SU-DHL-6 (cell line): ENCODE data around the gene PRMT9.

Experiments used
- H2AFZ ChIP-seq: fragments of 200-600 bp; sonication (generic); 2 replicates; pipeline ENCODE4 v1.6.1; 2014; ENCODE audit warnings: low read depth, mild to moderate bottlenecking, moderate library complexity, mixed read lengths, antibody characterized with exemption, low read length; ENCODE audit not compliant: severe bottlenecking
- H3F3A ChIP-seq: fragments of 200-600 bp; shearing (Covaris generic); 2 replicates; pipeline ENCODE4 v1.6.0; 2016; ENCODE audit warnings: antibody characterized with exemption, mild to moderate bottlenecking; ENCODE audit not compliant: insufficient read depth
- H3K27ac ChIP-seq: fragments of 200-600 bp; sonication (generic); 2 replicates; pipeline ENCODE4 v1.5.1; 2016; ENCODE audit warnings: low read depth, mild to moderate bottlenecking, low read length, moderate library complexity, mixed read lengths
- H3K27me3 ChIP-seq: fragments of 200-600 bp; sonication (generic), shearing (Covaris generic); 2 replicates; pipeline ENCODE4 v1.6.0; 2014; ENCODE audit warnings: mild to moderate bottlenecking, low read length
- H3K36me3 ChIP-seq: fragments of 200-600 bp; sonication (generic); 2 replicates; pipeline ENCODE4 v1.6.1; 2014; ENCODE audit warnings: mild to moderate bottlenecking, low read length, mixed read lengths
- H3K4me2 ChIP-seq: fragments of 300-600, 200-600 bp; shearing (Covaris generic), sonication (generic); 2 replicates; pipeline ENCODE4 v1.6.0; 2014; ENCODE audit warnings: low read length, low read depth, mild to moderate bottlenecking; ENCODE audit not compliant: poor library complexity, severe bottlenecking
- H3K4me3 ChIP-seq: fragments of 200-600 bp; sonication (generic); 2 replicates; pipeline ENCODE4 v1.5.1; 2014; ENCODE audit warnings: antibody characterized with exemption, low read length, mild to moderate bottlenecking, mixed read lengths; ENCODE audit not compliant: insufficient read depth, poor library complexity, severe bottlenecking
- H3K79me2 ChIP-seq: fragments of 200-600 bp; sonication (generic); 2 replicates; pipeline ENCODE4 v1.6.1; 2014; ENCODE audit warnings: mild to moderate bottlenecking, low read length, moderate library complexity; ENCODE audit not compliant: insufficient read depth
- H3K9ac ChIP-seq: fragments of 200-600 bp; sonication (generic); 2 replicates; pipeline ENCODE4 v1.7.0; 2014; ENCODE audit warnings: mild to moderate bottlenecking, low read length
- H3K9me2 ChIP-seq: fragments of 200-600 bp; sonication (generic); replicated peaks from 2 replicates; pipeline ENCODE4 v1.6.1; 2014; ENCODE audit warnings: low read length; ENCODE audit not compliant: insufficient read depth
- H3K9me3 ChIP-seq: fragments of 200-600 bp; sonication (generic); 2 replicates; pipeline ENCODE4 v1.6.1; 2014; ENCODE audit warnings: low read length, mixed read lengths; ENCODE audit not compliant: insufficient read depth
- H4K20me1 ChIP-seq: fragments of 200-600 bp; sonication (generic); 2 replicates; pipeline ENCODE4 v1.6.1; 2014; ENCODE audit warnings: low read depth, mild to moderate bottlenecking, antibody characterized with exemption, low read length, moderate library complexity, mixed read lengths
- CTCF ChIP-seq: fragments of 200-600 bp; sonication (generic); IDR thresholded peaks from one replicate; pipeline ENCODE4 v1.5.1; 2017; ENCODE audit warnings: antibody characterized with exemption, mild to moderate bottlenecking, low read length, moderate library complexity; ENCODE audit not compliant: insufficient read depth, poor library complexity, severe bottlenecking
- EZH2phosphoT487 ChIP-seq: fragments of 200-600 bp; sonication (generic), shearing (Covaris generic); conservative IDR thresholded peaks from 2 replicates; pipeline ENCODE4 v1.6.1; 2018; ENCODE audit warnings: mild to moderate bottlenecking, antibody characterized with exemption, low read length, moderate library complexity, mixed read lengths

Gene PRMT9

GRCh38 chr4:147643616-147644015, 40.3 kb downstream of the PRMT9 start:
- H3K27ac ChIP-seq = no peak overlapping the region
- no peak overlapping the region for H3K9ac ChIP-seq
- no peaks in the 10 kb centered on the region for H3F3A ChIP-seq
- H2AFZ ChIP-seq = no peak overlapping the region
- H3K4me3 ChIP-seq = no peak overlapping the region
- H3K27me3 ChIP-seq = no peaks in the 10 kb centered on the region
- H3K36me3 ChIP-seq = 0 out of 2 replicates have a peak, but pooled peaks cover 3% of the 10 kb centered on the region
- H4K20me1 ChIP-seq = no peaks in the 10 kb centered on the region
- H3K9me2 ChIP-seq = no peaks in the 10 kb centered on the region
- TF ChIP-seq EZH2phosphoT487 = no peak
- TF ChIP-seq CTCF = no peak
- peaks cover 27% of the 10 kb centered on the region for H3K79me2 ChIP-seq
- H3K9me3 ChIP-seq = no peaks in the 10 kb centered on the region
- no peak overlapping the region for H3K4me2 ChIP-seq

- Histone ChIP-seq H3K4me2 (no peak overlapping the region), H3K4me3 (no peak overlapping the region), H3K9ac (no peak overlapping the region), H3F3A (peaks cover 4% of the 10 kb centered on the region; the same call in 1 of the 2 replicates), H4K20me1 (no peaks in the 10 kb centered on the region), H3K9me2 (no peaks in the 10 kb centered on the region), H3K9me3 (no peaks in the 10 kb centered on the region), H3K36me3 (peaks cover 32% of the 10 kb centered on the region), H2AFZ (no peak overlapping the region), H3K79me2 (peaks cover 18% of the 10 kb centered on the region), H3K27me3 (no peaks in the 10 kb centered on the region), H3K27ac (no peak overlapping the region)
- TF ChIP-seq CTCF = no peak
- no peak for TF ChIP-seq EZH2phosphoT487
Measured at GRCh38 chr4:147640331-147640730, 43.6 kb downstream of the PRMT9 start.

- H3K79me2 ChIP-seq = peaks cover 10% of the 10 kb centered on the region
- no peak overlapping the region for H2AFZ ChIP-seq
- no peaks in the 10 kb centered on the region for H3K9me3 ChIP-seq
- no peak overlapping the region for H3K4me3 ChIP-seq
- H3K9me2 ChIP-seq = no peaks in the 10 kb centered on the region
- H3K27me3 ChIP-seq = no peaks in the 10 kb centered on the region
- H3F3A ChIP-seq = peaks cover 4% of the 10 kb centered on the region; the same call in 1 of the 2 replicates
- no peak overlapping the region for H3K9ac ChIP-seq
- TF ChIP-seq CTCF = no peak
- TF ChIP-seq EZH2phosphoT487 = no peak
- H3K36me3 ChIP-seq = peaks cover 37% of the 10 kb centered on the region
- H4K20me1 ChIP-seq = no peaks in the 10 kb centered on the region
- H3K27ac ChIP-seq = no peak overlapping the region
- no peak overlapping the region for H3K4me2 ChIP-seq
Measured at GRCh38 chr4:147639388-147639787, 44.6 kb downstream of the PRMT9 start.
